Caco-2 (cell line): ENCODE data around the gene HRCT1. TPM values are rescaled to one million over a fixed set of nuclear protein-coding genes. Genes with fewer than 3 reads are reported as not detected.
"Not testable (repeated sequence)": the region's sequence is repeated elsewhere in the genome, so short reads cannot be mapped to it uniquely, and the experiment has no call there.

ENCODE experiments used
- BruUV-seq: library from RNA; stranded (reverse); fragments of 400-500 nt; replicated peaks from 2 replicates; lab custom pipeline; 2021; lab: Mats Ljungman, UMichigan
- CTCF ChIA-PET: fragments of 300-600 bp; sonication (Branson Sonifier 250); formaldehyde crosslinking; loops from one replicate; lab custom pipeline; 2022; ENCODE audit warnings: antibody characterized with exemption; lab: Charles Lee
- POLR2A ChIA-PET: fragments of 300-600 bp; sonication (Branson Sonifier 250); formaldehyde crosslinking; loops from one replicate; lab custom pipeline; 2022; ENCODE audit warnings: antibody characterized with exemption; lab: Charles Lee
- DNase-seq, 2 experiments: peaks; one replicate each; pipeline versions ENCODE4 v3.0.0 to v3.0.0-alpha.2; 2020 to 2022
- H3K27me3 ChIP-seq: replicated peaks from 2 replicates; pipeline ENCODE4 v1.6.0; 2011; ENCODE audit warnings: low read length; ENCODE audit not compliant: control insufficient read depth, insufficient read depth
- H3K36me3 ChIP-seq: 2 replicates; pipeline ENCODE4 v1.5.1; 2011; ENCODE audit warnings: low read length; ENCODE audit not compliant: control insufficient read depth, insufficient read depth
- H3K4me1 ChIP-seq: fragments of 250-450 bp; sonication (Bioruptor Pico); 2 replicates; pipeline ENCODE4 v1.5.1; 2020; ENCODE audit warnings: mild to moderate bottlenecking
- H3K4me3 ChIP-seq: 2 replicates; pipeline ENCODE4 v1.5.1; 2011; ENCODE audit warnings: low read depth, mild to moderate bottlenecking, control low read depth, low read length
- H3K9me3 ChIP-seq: fragments of 250-450 bp; sonication (Bioruptor Pico); 2 replicates; pipeline ENCODE4 v1.5.1; 2020; ENCODE audit warnings: mild to moderate bottlenecking, moderate library complexity
- H3K27ac Mint-ChIP-seq: one replicate; pipeline ENCODE4 v1.8.0; 2022; ENCODE audit warnings: mixed read lengths; ENCODE audit not compliant: unreplicated experiment
- H3K27me3 Mint-ChIP-seq: one replicate; pipeline ENCODE4 v1.8.0; 2022; ENCODE audit warnings: mixed read lengths; ENCODE audit not compliant: insufficient read depth, unreplicated experiment
- H3K36me3 Mint-ChIP-seq: one replicate; pipeline ENCODE4 v1.8.0; 2022; ENCODE audit warnings: mild to moderate bottlenecking, mixed read lengths; ENCODE audit not compliant: insufficient read depth, unreplicated experiment
- H3K4me1 Mint-ChIP-seq: one replicate; pipeline ENCODE4 v1.8.0; 2022; ENCODE audit warnings: low read depth, mixed read lengths; ENCODE audit not compliant: unreplicated experiment
- H3K4me3 Mint-ChIP-seq: one replicate; pipeline ENCODE4 v1.8.0; 2022; ENCODE audit warnings: mild to moderate bottlenecking, moderate library complexity, mixed read lengths; ENCODE audit not compliant: unreplicated experiment
- H3K9me3 Mint-ChIP-seq: one replicate; pipeline ENCODE4 v1.8.0; 2022; ENCODE audit warnings: mixed read lengths; ENCODE audit not compliant: unreplicated experiment
- intact Hi-C: fragments of 100-400 bp; cut with micrococcal nuclease; formaldehyde crosslinking; loops from one replicate; pipeline ENCODE4 v1.10.0; 2022; ENCODE audit not compliant: unreplicated experiment
- total RNA-seq: library from RNA; stranded (reverse); gene quantifications from 2 replicates; pipeline ENCODE4 v1.2.3, GENCODE V29; 2022
- TF ChIP-seq, protein P1 (sequence below), 2 experiments: fragments of 200-600 bp in 1 of 2; IDR thresholded peaks; 1 replicate in 1 of 2; 2 replicates in 1 of 2; pipeline versions ENCODE4 v1.5.1 to v1.8.0; 2011 to 2022; ENCODE audit warnings: antibody characterized with exemption in 1 of 2, control low read depth in 1 of 2, inconsistent platforms in 1 of 2, low read depth in 1 of 2, low read length in 1 of 2, mild to moderate bottlenecking in 1 of 2, moderate library complexity in 1 of 2; ENCODE audit not compliant: insufficient read depth in 1 of 2, severe bottlenecking in 1 of 2, unreplicated experiment in 1 of 2

The HRCT1 gene
- total RNA-seq, 1 experiment from 2014 or later = not detected

- Histone ChIP-seq H3K9me3 (peaks cover 10% of the 10 kb centered on the region; the same call in 1 of the 2 replicates), H3K4me1 (no peaks in the 10 kb centered on the region), H3K27me3 (no peaks in the 10 kb centered on the region), H3K36me3 (no peaks in the 10 kb centered on the region), H3K4me3 (no peak overlapping the region)
- CTCF ChIA-PET = no interaction called here
- POLR2A ChIA-PET = no interaction called here
- TF ChIP-seq, protein P1, sequence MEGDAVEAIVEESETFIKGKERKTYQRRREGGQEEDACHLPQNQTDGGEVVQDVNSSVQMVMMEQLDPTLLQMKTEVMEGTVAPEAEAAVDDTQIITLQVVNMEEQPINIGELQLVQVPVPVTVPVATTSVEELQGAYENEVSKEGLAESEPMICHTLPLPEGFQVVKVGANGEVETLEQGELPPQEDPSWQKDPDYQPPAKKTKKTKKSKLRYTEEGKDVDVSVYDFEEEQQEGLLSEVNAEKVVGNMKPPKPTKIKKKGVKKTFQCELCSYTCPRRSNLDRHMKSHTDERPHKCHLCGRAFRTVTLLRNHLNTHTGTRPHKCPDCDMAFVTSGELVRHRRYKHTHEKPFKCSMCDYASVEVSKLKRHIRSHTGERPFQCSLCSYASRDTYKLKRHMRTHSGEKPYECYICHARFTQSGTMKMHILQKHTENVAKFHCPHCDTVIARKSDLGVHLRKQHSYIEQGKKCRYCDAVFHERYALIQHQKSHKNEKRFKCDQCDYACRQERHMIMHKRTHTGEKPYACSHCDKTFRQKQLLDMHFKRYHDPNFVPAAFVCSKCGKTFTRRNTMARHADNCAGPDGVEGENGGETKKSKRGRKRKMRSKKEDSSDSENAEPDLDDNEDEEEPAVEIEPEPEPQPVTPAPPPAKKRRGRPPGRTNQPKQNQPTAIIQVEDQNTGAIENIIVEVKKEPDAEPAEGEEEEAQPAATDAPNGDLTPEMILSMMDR (IDR thresholded peaks at IDR 0.05; ENCODE audit: insufficient read depth in 1 of 2, low read depth in 1 of 2, low read length in 1 of 2, severe bottlenecking in 1 of 2, unreplicated experiment in 1 of 2) = no peak
- Mint-ChIP-seq H3K9me3 (peaks cover 7% of the 10 kb centered on the region), H3K4me1 (no peaks in the 10 kb centered on the region), H3K27me3 (peaks cover 8% of the 10 kb centered on the region), H3K4me3 (no peak overlapping the region), H3K36me3 (no peaks in the 10 kb centered on the region), H3K27ac (no peak overlapping the region)
- intact Hi-C loops = no loop called here
- no peak for DNase-seq
- BruUV-seq = no TSS peak
These were observed 33.5 kb upstream of the HRCT1 start for GRCh38 chr9:35872505-35872904.

DNA sequence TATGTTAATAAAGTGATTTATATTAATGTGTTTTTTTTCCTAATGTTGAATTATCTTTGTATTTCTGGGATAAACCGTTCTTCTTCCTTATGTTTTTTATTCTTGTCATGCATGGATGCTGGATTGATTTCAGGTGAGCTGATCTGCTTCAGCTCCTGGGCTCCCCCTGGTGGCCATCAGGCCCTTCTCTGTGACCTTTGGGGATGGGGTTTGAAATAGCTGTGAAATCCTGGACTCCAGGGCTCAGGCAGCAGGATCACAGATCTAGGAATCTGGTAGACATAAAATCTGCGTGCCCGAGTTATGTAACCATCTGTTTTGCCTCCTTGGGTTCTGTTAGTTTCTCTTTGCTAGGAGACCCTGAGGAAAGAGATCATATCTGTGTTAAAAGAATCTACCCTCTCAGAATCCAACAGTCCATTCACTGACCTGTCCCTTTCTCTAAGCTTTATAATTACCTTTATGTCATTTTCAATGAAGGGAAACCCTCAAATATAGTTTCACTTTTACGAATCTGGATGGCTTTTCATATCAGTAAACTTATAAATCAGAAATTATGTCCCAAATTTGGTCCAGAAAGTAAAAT is 23.6 kb upstream of the HRCT1 start:
- Mint-ChIP-seq H3K4me1 (no peaks in the 10 kb centered on the region), H3K27me3 (peaks cover 4% of the 10 kb centered on the region), H3K27ac (no peak overlapping the region), H3K4me3 (no peak overlapping the region), H3K36me3 (no peaks in the 10 kb centered on the region), H3K9me3 (peaks cover 4% of the 10 kb centered on the region)
- ChIA-PET POLR2A (interaction anchor here (0.5 to 0.8 kb wide), 2 partner anchors 56 to 92 kb away, joined by 4 to 5 read pairs; no protein-coding TSS in a partner anchor), CTCF (interaction anchor here (0.7 to 3.0 kb wide), 22 partner anchors 9 to 308 kb away, joined by 3 to 95 read pairs (median 4); partner anchors contain the start of genes CLTA, FAM221B, HINT2 and OR13J1)
- peak; percentile 76 to 86 for DNase-seq
- no TSS peak for BruUV-seq
- Histone ChIP-seq H3K4me3 (no peak overlapping the region), H3K27me3 (no peaks in the 10 kb centered on the region), H3K4me1 (no peaks in the 10 kb centered on the region), H3K36me3 (no peaks in the 10 kb centered on the region), H3K9me3 (no peaks in the 10 kb centered on the region)
- intact Hi-C loops = loop anchor here (1.0 to 5.0 kb wide), 3 partner anchors 56 to 235 kb away; no protein-coding TSS in a partner anchor
- TF ChIP-seq, protein P1 (IDR thresholded peaks at IDR 0.05; ENCODE audit: insufficient read depth in 1 of 2, low read depth in 1 of 2, low read length in 1 of 2, severe bottlenecking in 1 of 2, unreplicated experiment in 1 of 2) = peak; percentile 93 to 97

DNA sequence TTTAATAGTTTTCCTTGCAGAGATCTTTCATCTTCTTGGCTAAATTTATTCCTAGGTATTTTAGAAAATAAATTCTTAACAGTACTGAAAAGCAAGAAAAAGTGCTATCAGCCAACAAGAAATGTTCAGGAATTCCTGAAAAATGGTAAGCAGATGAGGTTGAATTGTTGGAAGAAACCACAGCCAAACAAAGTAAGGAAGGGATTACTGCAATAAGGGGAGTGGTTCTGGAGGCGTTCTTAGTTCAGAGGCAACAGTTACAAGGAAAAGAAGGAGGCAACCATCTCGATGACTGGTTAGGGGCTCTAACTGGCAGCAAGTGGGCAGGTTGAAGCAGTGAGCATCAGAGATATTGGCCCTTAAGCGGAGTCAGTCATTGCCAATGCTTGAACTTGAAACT is 23.0 kb upstream of the HRCT1 start:
- TF ChIP-seq, protein P1 (IDR thresholded peaks at IDR 0.05; ENCODE audit: insufficient read depth in 1 of 2, low read depth in 1 of 2, low read length in 1 of 2, severe bottlenecking in 1 of 2, unreplicated experiment in 1 of 2) = no peak
- Histone ChIP-seq H3K4me1 (no peaks in the 10 kb centered on the region), H3K36me3 (no peaks in the 10 kb centered on the region), H3K27me3 (no peaks in the 10 kb centered on the region), H3K4me3 (no peak overlapping the region), H3K9me3 (no peaks in the 10 kb centered on the region)
- no peaks in the 10 kb centered on the region for H3K4me1 Mint-ChIP-seq
- no peak overlapping the region for H3K4me3 Mint-ChIP-seq
- POLR2A ChIA-PET = interaction anchor here (0.8 kb wide), 1 partner anchor 57 kb away, joined by 5 read pairs; no protein-coding TSS in a partner anchor
- H3K36me3 Mint-ChIP-seq = no peaks in the 10 kb centered on the region
- H3K9me3 Mint-ChIP-seq = no peaks in the 10 kb centered on the region
- peaks cover 3% of the 10 kb centered on the region for H3K27me3 Mint-ChIP-seq
- DNase-seq = no peak
- H3K27ac Mint-ChIP-seq = no peak overlapping the region
- CTCF ChIA-PET = interaction anchor here (0.8 to 3.0 kb wide), 9 partner anchors 12 to 93 kb away, joined by 3 to 95 read pairs (median 7); partner anchors contain the start of genes FAM221B, OR13J1 and TMEM8B
- intact Hi-C loops = loop anchor here (1.0 to 5.0 kb wide), 3 partner anchors 57 to 236 kb away; no protein-coding TSS in a partner anchor
- no TSS peak for BruUV-seq

DNA sequence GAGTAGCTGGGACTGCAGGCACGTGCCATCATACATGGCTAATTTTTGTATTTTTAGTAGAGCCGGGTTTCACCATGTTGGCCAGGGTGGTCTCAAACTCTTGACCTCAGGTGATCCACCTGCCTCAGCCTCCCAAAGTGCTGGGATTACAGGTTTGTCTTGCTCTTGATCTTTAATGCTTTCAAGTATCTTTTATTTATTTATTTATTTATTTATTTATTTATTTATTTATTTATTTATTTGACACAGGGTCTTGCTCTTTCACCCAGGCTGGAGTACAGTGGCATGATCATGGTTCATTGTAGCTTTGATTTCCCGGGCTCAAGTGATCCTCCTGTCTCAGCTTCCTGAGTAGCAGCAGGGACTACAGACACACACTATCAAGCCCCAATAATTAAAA is 21.1 kb upstream of the HRCT1 start:
- H3K4me3 ChIP-seq, H3K27me3 Mint-ChIP-seq, CTCF ChIA-PET, H3K27me3 ChIP-seq, H3K4me1 ChIP-seq, BruUV-seq, H3K36me3 Mint-ChIP-seq, DNase-seq, H3K36me3 ChIP-seq, H3K27ac Mint-ChIP-seq, H3K4me3 Mint-ChIP-seq, POLR2A ChIA-PET, H3K4me1 Mint-ChIP-seq, H3K9me3 Mint-ChIP-seq, H3K9me3 ChIP-seq: not testable (repeated sequence)
- intact Hi-C loops = loop anchor here (5.0 kb wide), 1 partner anchor 238 kb away; no protein-coding TSS in a partner anchor
